Fibroblast of the aortic adventitia (primary cell): ENCODE measurements around the gene CDK4. TPM values are rescaled to one million over a fixed set of nuclear protein-coding genes. Genes with fewer than 3 reads are reported as not detected.

Source experiments
- DNase-seq: peaks from one replicate; pipeline ENCODE4 v3.0.0-alpha.2; 2010; ENCODE audit warnings: low read depth
- H3K4me3 ChIP-seq: 2 replicates; pipeline ENCODE4 v1.5.1; 2011; ENCODE audit warnings: low read depth, mild to moderate bottlenecking, control low read depth, low read length, moderate library complexity
- total RNA-seq: library from RNA; depleted of rRNA; stranded (reverse); fragments of >200 nt; gene quantifications from 2 replicates; pipeline ENCODE4 v1.2.3, GENCODE V29; 2012; ENCODE audit warnings: low replicate concordance
- TF ChIP-seq, protein P1 (sequence below): IDR thresholded peaks from 2 replicates; pipeline ENCODE4 v1.5.1; 2011; ENCODE audit warnings: mild to moderate bottlenecking, low read length, control low read depth, inconsistent platforms; ENCODE audit not compliant: insufficient read depth

The CDK4 gene
- total RNA-seq, 1 donor, result 208 TPM

DNA sequence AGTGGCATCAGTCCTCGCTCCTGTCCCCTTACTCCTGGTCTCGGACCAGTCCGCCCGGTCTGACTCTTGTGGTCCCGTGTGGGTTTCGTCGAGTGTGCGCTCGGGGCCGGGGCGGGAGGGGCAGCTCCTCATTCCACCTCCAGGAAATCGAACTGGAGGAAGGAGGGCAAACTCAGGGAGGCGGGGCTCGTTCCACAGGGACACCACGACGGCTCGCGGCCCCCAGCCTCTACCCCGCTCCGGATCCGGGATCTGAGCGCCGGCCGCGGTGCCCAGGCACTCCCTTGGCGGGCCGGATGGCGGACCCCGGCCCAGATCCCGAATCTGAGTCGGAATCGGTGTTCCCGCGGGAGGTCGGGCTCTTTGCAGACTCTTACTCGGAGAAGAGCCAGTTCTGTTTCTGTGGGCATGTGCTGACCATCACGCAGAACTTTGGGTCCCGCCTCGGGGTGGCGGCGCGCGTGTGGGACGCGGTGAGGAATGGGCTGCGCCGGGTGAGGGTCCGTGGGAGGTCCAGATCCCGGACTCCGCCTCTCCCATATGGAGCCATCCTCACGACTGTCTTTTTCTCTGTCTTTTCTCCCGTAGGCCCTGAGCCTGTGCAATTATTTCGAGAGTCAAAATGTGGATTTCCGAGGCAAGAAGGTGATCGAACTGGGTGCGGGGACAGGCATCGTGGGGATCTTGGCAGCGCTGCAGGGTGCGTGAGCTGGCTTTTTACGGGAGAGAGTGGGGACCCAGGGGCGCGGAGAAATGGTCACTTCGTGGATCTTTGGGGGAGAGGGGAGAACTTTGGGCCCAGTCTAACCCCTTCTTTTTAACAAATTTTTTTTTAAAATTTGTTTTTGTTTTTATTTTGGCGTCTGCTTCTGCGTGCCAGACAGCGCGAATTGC is 20.6 kb upstream of the CDK4 start, which contains the start of gene EEF1AKMT3:
Gene EEF1AKMT3 (plus strand): TSS at position 186 of the 894 bp plus-strand sequence. CDS start 111 bp downstream, at position 297.
- peak within 1 kb of the TSS; percentile 79 for H3K4me3 ChIP-seq
- TF ChIP-seq, protein P1, sequence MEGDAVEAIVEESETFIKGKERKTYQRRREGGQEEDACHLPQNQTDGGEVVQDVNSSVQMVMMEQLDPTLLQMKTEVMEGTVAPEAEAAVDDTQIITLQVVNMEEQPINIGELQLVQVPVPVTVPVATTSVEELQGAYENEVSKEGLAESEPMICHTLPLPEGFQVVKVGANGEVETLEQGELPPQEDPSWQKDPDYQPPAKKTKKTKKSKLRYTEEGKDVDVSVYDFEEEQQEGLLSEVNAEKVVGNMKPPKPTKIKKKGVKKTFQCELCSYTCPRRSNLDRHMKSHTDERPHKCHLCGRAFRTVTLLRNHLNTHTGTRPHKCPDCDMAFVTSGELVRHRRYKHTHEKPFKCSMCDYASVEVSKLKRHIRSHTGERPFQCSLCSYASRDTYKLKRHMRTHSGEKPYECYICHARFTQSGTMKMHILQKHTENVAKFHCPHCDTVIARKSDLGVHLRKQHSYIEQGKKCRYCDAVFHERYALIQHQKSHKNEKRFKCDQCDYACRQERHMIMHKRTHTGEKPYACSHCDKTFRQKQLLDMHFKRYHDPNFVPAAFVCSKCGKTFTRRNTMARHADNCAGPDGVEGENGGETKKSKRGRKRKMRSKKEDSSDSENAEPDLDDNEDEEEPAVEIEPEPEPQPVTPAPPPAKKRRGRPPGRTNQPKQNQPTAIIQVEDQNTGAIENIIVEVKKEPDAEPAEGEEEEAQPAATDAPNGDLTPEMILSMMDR, result no peak
- DNase-seq, result peak; percentile 32

DNA sequence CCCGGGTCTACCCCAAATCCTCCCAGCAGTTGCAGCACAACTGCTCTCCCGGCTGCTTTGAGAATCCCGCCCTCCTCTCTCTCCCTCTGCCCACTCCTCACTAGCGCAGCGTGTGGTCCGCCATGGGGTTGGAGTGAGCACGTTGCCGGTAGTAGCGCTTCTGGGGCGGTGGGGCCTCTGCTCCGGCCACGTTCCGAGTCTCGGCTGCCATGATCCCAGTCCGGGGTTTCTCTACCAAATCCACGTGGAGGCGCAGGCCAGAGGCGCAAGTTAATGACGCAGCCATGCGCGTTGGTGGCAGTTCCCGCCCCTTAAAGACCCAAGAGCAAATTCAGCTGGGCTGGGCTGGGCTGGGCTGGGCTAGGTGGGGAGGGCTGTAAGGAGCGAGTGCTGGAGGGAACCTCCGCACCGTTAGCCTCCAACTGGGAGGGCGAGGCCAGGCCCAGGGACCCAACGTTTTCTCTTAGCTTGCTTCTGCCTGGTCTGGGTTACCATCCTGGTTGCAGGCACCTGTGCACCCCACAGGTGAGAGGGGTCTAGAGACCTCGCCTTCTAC is 19.8 kb upstream of the CDK4 start, which contains the start of gene METTL1:
Gene METTL1 (minus strand): TSS at position 233 of the 556 bp plus-strand sequence. CDS start 22 bp downstream, at position 211.
- peak; percentile 96 for DNase-seq
- TF ChIP-seq, protein P1, result no peak
- peak within 1 kb of the TSS; percentile 79 for H3K4me3 ChIP-seq

DNA sequence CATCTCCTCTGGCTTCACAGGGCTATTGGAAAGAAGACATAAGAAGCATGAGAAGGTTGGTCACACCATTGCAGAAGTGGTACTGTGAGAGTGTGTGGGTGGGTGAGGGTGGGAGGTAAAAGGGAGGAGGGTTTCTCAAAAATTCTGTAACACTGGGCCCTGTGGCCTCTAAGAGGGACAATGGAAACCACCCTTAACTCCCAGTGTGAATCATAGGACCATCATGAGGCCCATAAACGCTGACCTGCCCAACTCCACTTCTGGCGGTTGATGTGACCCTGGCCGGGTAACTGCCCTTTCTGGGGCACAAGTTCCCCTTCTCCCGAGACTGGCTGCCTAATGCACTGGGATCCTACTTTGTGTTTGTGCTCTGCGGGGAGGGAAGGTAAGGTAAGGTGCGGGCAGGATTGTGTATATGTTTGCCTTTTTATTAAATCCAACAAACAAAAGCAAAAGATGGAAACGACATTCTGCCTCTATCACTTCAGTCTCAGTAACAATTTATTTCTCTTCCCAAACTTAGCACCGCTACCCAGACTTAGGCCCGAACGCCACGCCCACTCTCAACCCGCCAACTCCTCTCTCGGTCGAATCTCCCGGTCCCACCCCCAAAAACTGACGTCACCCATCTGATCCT is 19.2 kb upstream of the CDK4 start:
- peak; percentile 91 for DNase-seq
- peak overlapping the region; percentile 79 for H3K4me3 ChIP-seq
- TF ChIP-seq, protein P1, result no peak

DNA sequence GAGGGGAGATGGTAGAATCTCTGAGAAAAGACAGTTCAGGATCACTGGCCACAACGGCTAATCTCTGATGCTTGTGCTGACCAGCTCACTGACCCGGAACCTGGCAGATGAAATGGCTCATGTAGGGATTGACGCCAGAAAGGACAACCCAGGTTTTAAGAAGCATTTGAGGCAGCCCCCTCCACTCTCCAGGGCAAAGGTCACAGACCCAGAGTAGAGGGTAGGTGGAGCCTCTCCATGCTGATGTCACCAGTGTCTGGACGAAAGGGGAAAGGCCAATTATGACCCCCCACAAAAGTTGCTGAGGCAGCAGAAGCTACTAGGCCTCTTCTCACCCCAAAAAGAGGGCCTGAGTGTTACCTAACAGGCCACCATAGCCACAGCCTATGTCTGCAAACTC is 18.6 kb upstream of the CDK4 start:
- no peak for DNase-seq
- no peak overlapping the region for H3K4me3 ChIP-seq
- TF ChIP-seq, protein P1, result no peak

DNA sequence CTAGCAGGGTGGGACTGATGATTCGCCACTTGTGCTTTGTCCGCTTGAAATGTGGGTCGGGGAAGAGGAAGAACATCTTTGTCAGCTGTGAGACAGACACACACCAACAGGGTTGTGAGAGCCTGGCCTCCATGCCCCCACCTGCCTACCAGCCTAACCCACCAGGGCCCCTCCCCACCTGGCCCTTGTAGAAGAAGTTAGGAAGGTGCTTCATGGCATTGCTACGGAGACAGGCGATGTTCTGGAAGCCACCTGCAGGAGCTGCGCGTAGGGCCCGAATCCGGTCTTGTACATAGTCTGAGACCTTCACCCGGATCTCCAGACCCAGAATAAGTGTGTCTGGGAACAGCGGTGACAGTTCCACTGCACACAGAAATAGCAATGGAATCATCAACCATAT is 17.5 kb upstream of the CDK4 start:
- no peak for DNase-seq
- H3K4me3 ChIP-seq, result no peak overlapping the region
- TF ChIP-seq, protein P1, result no peak

DNA sequence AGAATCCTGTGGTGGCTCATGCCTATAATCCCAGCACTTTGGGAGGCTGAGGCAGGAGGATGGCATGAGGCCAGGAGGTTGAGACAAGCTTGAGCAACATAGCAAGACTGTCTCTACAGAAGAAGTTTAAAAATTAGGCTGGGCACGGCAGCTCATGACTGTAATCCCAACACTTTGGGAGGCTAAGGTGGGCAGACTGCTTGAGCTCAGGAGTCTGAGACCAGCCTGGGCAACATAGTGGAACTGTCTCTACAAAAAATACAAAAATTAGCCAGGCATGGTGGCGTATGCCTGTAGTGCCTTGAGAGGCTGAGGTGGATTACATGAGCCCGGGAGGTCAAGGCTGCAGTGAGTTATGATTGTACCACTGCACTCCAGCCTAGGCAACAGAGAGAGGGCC is 15.8 kb upstream of the CDK4 start:
- H3K4me3 ChIP-seq, result no peak overlapping the region
- TF ChIP-seq, protein P1, result no peak
- DNase-seq, result no peak
